GM06990 (cell line): ENCODE results near the gene IST1.
"Not testable (repeated sequence)": the region's sequence is repeated elsewhere in the genome, so short reads cannot be mapped to it uniquely, and the experiment has no call there.

ENCODE experiments used
- DNase-seq: peaks from one replicate; pipeline ENCODE4 v3.0.0-alpha.2; 2011; ENCODE audit not compliant: insufficient read length; ENCODE audit errors: extremely low read depth
- H3K27me3 ChIP-seq: replicated peaks from 2 replicates; pipeline ENCODE4 v1.6.0; 2011; ENCODE audit warnings: low read length; ENCODE audit not compliant: control insufficient read depth, insufficient read depth
- H3K36me3 ChIP-seq: 2 replicates; pipeline ENCODE4 v1.5.1; 2011; ENCODE audit warnings: low read length; ENCODE audit not compliant: control insufficient read depth, insufficient read depth
- H3K4me3 ChIP-seq: replicated peaks from 2 replicates; pipeline ENCODE4 v1.5.1; 2011; ENCODE audit warnings: low read depth, mild to moderate bottlenecking, control low read depth, low read length
- CTCF ChIP-seq: IDR thresholded peaks from 2 replicates; pipeline ENCODE4 v1.5.1; 2011; ENCODE audit warnings: low read length, control low read depth, mild to moderate bottlenecking, inconsistent platforms; ENCODE audit not compliant: insufficient read depth, poor library complexity, severe bottlenecking

Gene IST1

GRCh38 chr16:71902656-71903365 lies 7.5 kb downstream of the IST1 start:
- H3K36me3 ChIP-seq: no peaks in the 10 kb centered on the region
- no peak for TF ChIP-seq CTCF
- no peaks in the 10 kb centered on the region for H3K27me3 ChIP-seq
- H3K4me3 ChIP-seq: no peak overlapping the region
- no peak for DNase-seq

GRCh38 chr16:71903608-71904007 lies 8.3 kb downstream of the IST1 start:
- no peak for TF ChIP-seq CTCF
- Histone ChIP-seq H3K36me3 (no peaks in the 10 kb centered on the region), H3K27me3 (no peaks in the 10 kb centered on the region), H3K4me3 (no peak overlapping the region)
- no peak for DNase-seq

GRCh38 chr16:71904239-71904638 lies 8.9 kb downstream of the IST1 start:
- Histone ChIP-seq H3K4me3 (no peak overlapping the region), H3K36me3 (peaks cover 1% of the 10 kb centered on the region; the same call in 1 of the 2 replicates), H3K27me3 (no peaks in the 10 kb centered on the region)
- no peak for DNase-seq
- no peak for TF ChIP-seq CTCF

- not testable (repeated sequence) for DNase-seq, H3K36me3 ChIP-seq, H3K4me3 ChIP-seq, H3K27me3 ChIP-seq
Measured at GRCh38 chr16:71905765-71906164, 10.4 kb downstream of the IST1 start.

- DNase-seq: no peak
Measured at GRCh38 chr16:71911121-71911520, 15.8 kb downstream of the IST1 start.

More at GRCh38 chr16:71911121-71911520, 15.8 kb downstream of the IST1 start:
- Histone ChIP-seq H3K4me3 (no peak overlapping the region), H3K36me3 (peaks cover 5% of the 10 kb centered on the region), H3K27me3 (no peaks in the 10 kb centered on the region)
- TF ChIP-seq CTCF: no peak
